K562 (cell line): Measurements from ENCODE around the gene PTPRT. TPM values are rescaled to one million over a fixed set of nuclear protein-coding genes. Genes with fewer than 3 reads are reported as not detected.

Source experiments
- ATAC-seq: fragments of 200-7000 bp; cut with Tn5 transposase; 3 replicates; pipeline ENCODE4 v1.9.1; 2020; ENCODE audit warnings: moderate library complexity
- BruUV-seq: library from RNA; stranded (reverse); fragments of 400-500 nt; replicated peaks from 2 replicates; lab custom pipeline; 2021; lab: Mats Ljungman, UMichigan
- CTCF ChIA-PET: fragments of 300-600 bp; formaldehyde crosslinking; extraction: SDS; loops from one replicate; lab custom pipeline; 2021; ENCODE audit warnings: low intra/inter-chr PET ratio; lab: Yijun Ruan, JAX
- POLR2A ChIA-PET: fragments of 300-600, 350-650 bp; sonication (Branson Sonifier 250); formaldehyde crosslinking; extraction: SDS; loops from one replicate; lab custom pipeline; 2021; ENCODE audit warnings: antibody characterized with exemption, inconsistent platforms; lab: Yijun Ruan, JAX
- DNase-seq, 4 experiments: peaks; one replicate each; pipeline versions ENCODE4 v3.0.0 to v3.0.0-alpha.2; 2011 to 2018; ENCODE audit warnings: low spot score in 3 of 4, mixed read lengths in 3 of 4; ENCODE audit errors: extremely low read depth in 1 of 4
- FAIRE-seq: peaks from 2 replicates; lab custom pipeline; 2011; peaks lifted over from hg19 to GRCh38; lab: Jason Lieb, UNC
- H2AFZ ChIP-seq: 2 replicates; pipeline ENCODE4 v1.6.0; 2011; ENCODE audit warnings: low read depth, low read length, control low read depth, inconsistent platforms
- H3K27ac ChIP-seq: fragments of 200-600 bp; 3 replicates; pipeline ENCODE4 v1.8.0; 2011; ENCODE audit warnings: low read depth, mild to moderate bottlenecking, control low read depth, inconsistent platforms, low read length, moderate library complexity, mixed read lengths; ENCODE audit errors: extremely low read depth
- H3K27me3 ChIP-seq, 2 experiments: fragments of 300-600 bp in 1 of 2; 2 replicates in 1 of 2; 3 replicates in 1 of 2; pipeline versions ENCODE4 v1.6.0 to v1.8.0; 2011; ENCODE audit warnings: inconsistent platforms in 2 of 2, low read length in 2 of 2, mild to moderate bottlenecking in 1 of 2, mixed read lengths in 1 of 2, moderate library complexity in 1 of 2; ENCODE audit not compliant: control insufficient read depth in 2 of 2, insufficient read depth in 2 of 2
- H3K36me3 ChIP-seq: fragments of 300-600 bp; 3 replicates; pipeline ENCODE4 v1.8.0; 2011; ENCODE audit warnings: mild to moderate bottlenecking, low read length, inconsistent platforms; ENCODE audit not compliant: control insufficient read depth, insufficient read depth
- H3K4me1 ChIP-seq, 2 experiments: fragments of 200-600 bp in 1 of 2; replicated peaks in 1 of 2; 2 replicates in 1 of 2; 3 replicates in 1 of 2; pipeline versions ENCODE4 v1.5.1 to v1.8.0; 2011; ENCODE audit warnings: inconsistent platforms in 2 of 2, low read length in 2 of 2, mild to moderate bottlenecking in 1 of 2, mixed read lengths in 1 of 2, moderate library complexity in 1 of 2; ENCODE audit not compliant: control insufficient read depth in 2 of 2, insufficient read depth in 2 of 2
- H3K4me2 ChIP-seq: 2 replicates; pipeline ENCODE4 v1.6.1; 2011; ENCODE audit warnings: low read length, control low read depth, inconsistent platforms, mixed read lengths; ENCODE audit not compliant: insufficient read depth
- H3K4me3 ChIP-seq: fragments of 200-600 bp; sonication (generic), shearing (Covaris generic); 2 replicates; pipeline ENCODE4 v1.5.1; 2016; ENCODE audit warnings: control low read depth, inconsistent platforms
- H3K79me2 ChIP-seq: fragments of 200-600 bp; 3 replicates; pipeline ENCODE4 v1.8.0; 2011; ENCODE audit warnings: low read length, inconsistent platforms; ENCODE audit not compliant: control insufficient read depth, insufficient read depth
- H3K9ac ChIP-seq, 2 experiments: 2 replicates each; pipeline versions ENCODE4 v1.6.0 to v1.6.1; 2011; ENCODE audit warnings: low read depth in 2 of 2, low read length in 2 of 2, control low read depth in 1 of 2, inconsistent platforms in 1 of 2, mild to moderate bottlenecking in 1 of 2, mixed read lengths in 1 of 2; ENCODE audit not compliant: insufficient read depth in 1 of 2
- H3K9me1 ChIP-seq: one replicate; pipeline ENCODE4 v1.6.0; 2011; ENCODE audit warnings: inconsistent platforms, mild to moderate bottlenecking, low read length, moderate library complexity; ENCODE audit not compliant: control insufficient read depth, insufficient read depth
- H3K9me3 ChIP-seq: replicated peaks from 2 replicates; pipeline ENCODE4 v1.5.1; 2011; ENCODE audit warnings: low read depth, low read length, inconsistent platforms; ENCODE audit not compliant: control insufficient read depth, insufficient read depth
- H4K20me1 ChIP-seq: replicated peaks from 2 replicates; pipeline ENCODE4 v1.6.1; 2011; ENCODE audit warnings: low read length, inconsistent platforms, mixed read lengths; ENCODE audit not compliant: control insufficient read depth, insufficient read depth
- ARID1B ChIP-seq: fragments of 450-650 bp; IDR thresholded peaks from 2 replicates; pipeline ENCODE4 v1.6.1; 2016; ENCODE audit warnings: antibody characterized with exemption, mild to moderate bottlenecking, inconsistent platforms
- CBFA2T3 ChIP-seq: fragments of 450-650 bp; IDR thresholded peaks from 2 replicates; pipeline ENCODE4 v1.6.1; 2017
- FOXM1 ChIP-seq, 2 experiments: fragments of 450-650 bp in 1 of 2; sonication (generic) in 1 of 2; formaldehyde crosslinking in 1 of 2; IDR thresholded peaks; 2 replicates each; pipeline versions ENCODE4 v1.6.1 to v1.9.0; 2017 to 2022; ENCODE audit warnings: low read depth in 2 of 2, mild to moderate bottlenecking in 2 of 2, missing genetic modification reagents in 1 of 2, moderate library complexity in 1 of 2
- HDAC3 ChIP-seq: fragments of 450-650 bp; IDR thresholded peaks from 2 replicates; pipeline ENCODE4 v1.6.1; 2018; ENCODE audit warnings: borderline replicate concordance, mild to moderate bottlenecking, moderate library complexity; ENCODE audit not compliant: partially characterized antibody
- MEF2D ChIP-seq: conservative IDR thresholded peaks from 2 replicates; pipeline ENCODE4 v1.6.1; 2016; ENCODE audit warnings: low read depth, missing genetic modification characterization, missing compliant biosample characterization
- MEIS2 ChIP-seq: fragments of 450-650 bp; IDR thresholded peaks from 2 replicates; pipeline ENCODE4 v1.6.1; 2014; ENCODE audit warnings: mild to moderate bottlenecking; ENCODE audit not compliant: partially characterized antibody
- PTRF ChIP-seq: fragments of 450-650 bp; IDR thresholded peaks from 2 replicates; pipeline ENCODE4 v1.6.1; 2016; ENCODE audit warnings: mild to moderate bottlenecking, missing genetic modification characterization, missing compliant biosample characterization
- RFX1 ChIP-seq: fragments of 450-650 bp; IDR thresholded peaks from 2 replicates; pipeline ENCODE4 v1.6.1; 2016; ENCODE audit warnings: mild to moderate bottlenecking, moderate library complexity
- ZNF507 ChIP-seq: conservative IDR thresholded peaks from 2 replicates; pipeline ENCODE4 v1.6.1; 2017; ENCODE audit warnings: missing genetic modification characterization, missing compliant biosample characterization
- WGBS: fragments of 100-300 bp; shearing (Covaris generic); methylation state at CpG from one replicate; pipeline ENCODE4 v1.1.6; 2016; ENCODE audit warnings: low coverage, mixed read lengths; ENCODE audit not compliant: insufficient coverage; ENCODE audit errors: missing lambda C conversion rate; 5-methylcytosine and 5-hydroxymethylcytosine counted together
- in situ Hi-C: fragments of 300-500 bp; cut with MboI; formaldehyde crosslinking; loops from 4 replicates; pipeline ENCODE4 v1.15.0; 2018; ENCODE audit warnings: inconsistent platforms, mixed read lengths
- intact Hi-C: fragments of 100-400 bp; cut with micrococcal nuclease; formaldehyde crosslinking; loops from 2 replicates; pipeline ENCODE4 v1.14.2; 2022
- polyA plus RNA-seq, 8 experiments: library from polyadenylated mRNA; depleted of rRNA in 4 of 8; stranded (reverse) in 5 of 8; unstranded in 3 of 8; fragments of >200 nt; fragmentation: Nextera tagmentation in 2 of 8; fragmentation: Illumina TruSeq in 1 of 8; extraction: Ambion mirVana in 2 of 8; extraction: Trizol in 1 of 8; gene quantifications; 2 replicates each; pipeline versions ENCODE4 v1.2.1 to v1.2.3, GENCODE V29; 2011 to 2014; ENCODE audit warnings: inconsistent platforms in 1 of 8, missing spikeins in 1 of 8
- total RNA-seq, 7 experiments: library from RNA; depleted of rRNA in 6 of 7; stranded (reverse); fragments of >200 nt in 6 of 7; fragmentation: Illumina TruSeq in 2 of 7; extraction: Trizol in 2 of 7; gene quantifications; 2 replicates each; pipeline versions ENCODE4 v1.2.1 to v1.2.3, GENCODE V29; 2011 to 2021; ENCODE audit warnings: low replicate concordance in 1 of 7
- TF ChIP-seq, protein P1 (sequence below): fragments of 450-650 bp; IDR thresholded peaks from 2 replicates; pipeline ENCODE4 v1.6.1; 2016

The PTPRT gene
- total and polyA plus RNA-seq, 9 of the 15 experiments (the other 6 are each of a cell fraction or from before 2014, with no cell fraction given), result not detected

DNA sequence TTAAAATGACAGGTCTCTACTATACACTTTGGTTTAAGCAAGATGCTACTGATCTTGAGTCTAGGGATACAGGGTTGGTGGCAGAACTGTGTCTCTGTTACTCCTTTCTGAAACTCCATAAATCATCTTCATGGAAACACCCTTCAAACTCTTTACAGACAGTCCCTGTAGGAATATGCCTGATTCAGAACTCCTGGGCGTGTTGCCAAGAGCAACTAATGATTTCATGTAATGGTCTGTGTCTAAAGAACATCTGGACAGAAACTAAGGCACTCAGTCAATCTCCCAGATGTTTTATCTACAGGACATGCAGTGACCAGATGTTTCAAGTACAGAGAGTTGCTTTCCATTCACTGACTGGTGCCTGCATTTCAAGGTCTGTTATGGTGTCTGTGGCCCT is 1107.1 kb downstream of the PTPRT start (continued):
- TF ChIP-seq, protein P1, sequence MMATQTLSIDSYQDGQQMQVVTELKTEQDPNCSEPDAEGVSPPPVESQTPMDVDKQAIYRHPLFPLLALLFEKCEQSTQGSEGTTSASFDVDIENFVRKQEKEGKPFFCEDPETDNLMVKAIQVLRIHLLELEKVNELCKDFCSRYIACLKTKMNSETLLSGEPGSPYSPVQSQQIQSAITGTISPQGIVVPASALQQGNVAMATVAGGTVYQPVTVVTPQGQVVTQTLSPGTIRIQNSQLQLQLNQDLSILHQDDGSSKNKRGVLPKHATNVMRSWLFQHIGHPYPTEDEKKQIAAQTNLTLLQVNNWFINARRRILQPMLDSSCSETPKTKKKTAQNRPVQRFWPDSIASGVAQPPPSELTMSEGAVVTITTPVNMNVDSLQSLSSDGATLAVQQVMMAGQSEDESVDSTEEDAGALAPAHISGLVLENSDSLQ, result peak; percentile 82
- TF ChIP-seq MEIS2 (peak; percentile 89), CBFA2T3 (peak; percentile 75), RFX1 (peak; percentile 51; the same call in 1 of the 2 replicates), FOXM1 (IDR thresholded peaks at IDR 0.05; ENCODE audit: low read depth) (no peak), FOXM1 (CRISPR knock-in tag; IDR thresholded peaks at IDR 0.05; ENCODE audit: low read depth) (no peak), ARID1B (peak; percentile 18; the same call in 1 of the 2 replicates)

DNA sequence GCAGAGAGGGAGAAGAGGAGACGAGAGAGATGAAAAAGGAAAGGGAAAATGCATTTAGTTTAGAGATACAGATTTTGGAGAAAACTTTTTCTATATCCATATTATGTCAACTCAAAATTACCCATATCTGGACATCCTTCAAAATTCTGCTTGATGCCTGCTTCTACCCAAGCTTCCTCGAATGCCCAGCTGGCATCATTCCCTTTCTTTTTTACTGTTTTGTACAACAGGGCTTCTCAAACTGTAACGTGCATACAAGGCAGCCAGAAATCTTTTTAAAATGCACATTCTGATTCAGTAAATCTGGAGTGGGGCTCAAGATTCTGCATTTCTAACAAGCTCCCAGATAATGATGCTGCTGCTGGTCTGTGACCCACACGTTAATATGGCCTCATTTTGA is 1108.8 kb downstream of the PTPRT start:
- no peak for FAIRE-seq
- WGBS, result 3% methylated on average over 4 of the region's 4 CpGs
- POLR2A ChIA-PET, result interaction anchor here (1.0 kb wide), 1 partner anchor 9 kb away, joined by 3 read pairs; no protein-coding TSS in a partner anchor
- Histone ChIP-seq H3K4me3 (no peak overlapping the region), H3K36me3 (no peaks in the 10 kb centered on the region), H3K27me3 (no peaks in the 10 kb centered on the region; a peak in 2 of 5 replicates), H3K4me1 (no peaks in the 10 kb centered on the region), H3K9me1 (peaks cover 4% of the 10 kb centered on the region), H4K20me1 (no peaks in the 10 kb centered on the region), H3K4me2 (no peak overlapping the region), H3K9me3 (no peaks in the 10 kb centered on the region), H3K79me2 (no peaks in the 10 kb centered on the region), H3K27ac (no peak overlapping the region), H3K9ac (no peak overlapping the region), H2AFZ (no peak overlapping the region)
- BruUV-seq, result no TSS peak
- in situ Hi-C loops (no loop called here), intact Hi-C loops (no loop called here)
- CTCF ChIA-PET, result no interaction called here
- no peak for ATAC-seq
- no peak for DNase-seq
- TF ChIP-seq ZNF507 (tag) (no peak), MEF2D (tag) (no peak), PTRF (no peak), HDAC3 (no peak)
